NCI-H510A treated with DMSO at 0.1 percent for 48 hours (cell line): Measurements from ENCODE around the gene CA11.
"Not testable (repeated sequence)": the region's sequence is repeated elsewhere in the genome, so short reads cannot be mapped to it uniquely, and the experiment has no call there.

ENCODE experiments used
- DNase-seq: peaks from one replicate; lab custom pipeline; 2025; lab: John Stamatoyannopoulos, UW

The CA11 gene

GRCh38 chr19:48669903-48670668, 24.1 kb upstream of the CA11 start:
- no peak for DNase-seq

DNA sequence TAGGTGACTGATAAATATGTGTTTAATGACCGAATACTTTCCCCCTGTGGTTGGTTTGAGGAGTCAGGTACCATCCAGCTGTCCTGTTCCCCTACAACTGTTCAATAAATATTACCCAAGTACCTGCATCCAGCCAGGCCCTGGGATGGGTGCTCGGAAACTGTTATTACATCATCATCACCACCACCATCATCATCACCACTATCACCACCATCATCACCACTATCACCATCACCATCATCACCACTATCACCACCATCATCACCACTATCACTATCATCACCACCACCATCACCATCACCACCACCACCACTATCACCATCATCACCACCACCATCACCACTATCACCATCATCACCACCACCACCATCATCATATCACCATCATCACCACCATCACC, 22.8 kb upstream of the CA11 start:
- DNase-seq, result no peak

- no peak for DNase-seq
Observed at GRCh38 chr19:48668332-48668731, 22.3 kb upstream of the CA11 start.

GRCh38 chr19:48665786-48666185, 19.8 kb upstream of the CA11 start:
- no peak for DNase-seq

- no peak for DNase-seq
Observed at GRCh38 chr19:48664476-48664875, 18.5 kb upstream of the CA11 start.

GRCh38 chr19:48663667-48664066, 17.7 kb upstream of the CA11 start:
- DNase-seq, result no peak

- DNase-seq, result no peak
Observed at GRCh38 chr19:48661711-48662090, 15.7 kb upstream of the CA11 start.

DNA sequence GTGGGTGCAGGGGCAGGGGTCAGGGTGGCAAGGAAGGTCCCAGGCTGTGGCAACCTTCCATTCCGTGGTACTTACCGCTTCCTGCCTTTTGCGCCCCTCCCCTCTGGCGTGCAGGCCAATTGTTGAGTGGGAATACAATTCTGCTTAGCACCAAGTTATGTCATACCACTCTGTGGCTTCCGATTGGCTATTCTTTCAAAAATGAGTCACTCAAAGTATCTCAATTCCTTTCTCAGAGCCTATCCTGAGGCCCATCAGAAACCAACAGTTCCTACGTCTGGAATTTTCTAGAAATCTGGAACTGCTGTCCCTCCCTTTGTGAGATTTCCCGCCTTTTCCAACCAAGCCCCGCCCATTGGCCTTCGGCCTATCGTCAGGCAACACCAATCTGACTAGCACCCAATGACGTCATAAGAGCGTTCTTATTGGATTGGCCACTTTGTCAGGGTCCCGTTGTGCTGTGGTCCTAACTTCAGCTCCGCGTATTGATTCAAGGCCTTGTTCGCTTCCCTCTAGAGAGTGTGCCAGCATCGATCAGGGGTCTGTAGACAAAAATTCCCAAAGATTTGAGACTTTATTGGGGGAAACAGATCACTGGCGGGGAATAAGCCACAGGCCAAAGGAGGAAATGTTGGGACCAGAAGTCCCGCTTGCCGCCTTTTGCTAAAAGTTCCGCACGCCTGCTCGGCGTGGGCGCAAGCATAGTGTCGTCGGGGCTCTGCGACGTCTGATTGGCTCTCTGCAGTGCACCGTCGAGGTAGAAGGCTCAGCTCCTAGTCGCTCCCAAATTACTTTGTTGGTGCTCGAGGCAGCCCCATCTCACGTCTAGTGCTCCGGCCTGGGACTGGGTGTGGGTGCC, 15.1 kb upstream of the CA11 start:
- DNase-seq, result peak; percentile 54

GRCh38 chr19:48659768-48660167, 13.8 kb upstream of the CA11 start:
- DNase-seq, result no peak

DNA sequence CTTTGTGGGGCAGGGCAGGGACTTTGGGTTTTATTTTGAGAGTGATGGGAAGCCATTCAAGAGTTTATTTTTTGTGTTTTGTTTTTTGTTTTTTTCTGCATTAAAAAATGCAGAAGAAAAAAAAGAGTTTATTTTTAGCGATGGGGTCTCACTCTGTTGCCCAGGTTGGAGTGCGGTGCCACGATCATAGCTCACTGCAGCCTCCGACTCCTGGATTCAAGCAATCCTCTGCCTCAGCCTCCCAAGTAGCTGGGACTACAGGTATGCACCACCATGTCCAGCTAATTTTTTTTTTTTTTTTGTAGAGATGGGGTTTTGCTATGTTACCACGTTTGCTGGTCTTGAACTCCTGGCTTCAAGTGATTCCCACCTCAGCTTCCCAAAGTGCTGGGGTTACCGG, 12.5 kb upstream of the CA11 start:
- no peak for DNase-seq

GRCh38 chr19:48657828-48658227, 11.8 kb upstream of the CA11 start:
- DNase-seq, result not testable (repeated sequence)

DNA sequence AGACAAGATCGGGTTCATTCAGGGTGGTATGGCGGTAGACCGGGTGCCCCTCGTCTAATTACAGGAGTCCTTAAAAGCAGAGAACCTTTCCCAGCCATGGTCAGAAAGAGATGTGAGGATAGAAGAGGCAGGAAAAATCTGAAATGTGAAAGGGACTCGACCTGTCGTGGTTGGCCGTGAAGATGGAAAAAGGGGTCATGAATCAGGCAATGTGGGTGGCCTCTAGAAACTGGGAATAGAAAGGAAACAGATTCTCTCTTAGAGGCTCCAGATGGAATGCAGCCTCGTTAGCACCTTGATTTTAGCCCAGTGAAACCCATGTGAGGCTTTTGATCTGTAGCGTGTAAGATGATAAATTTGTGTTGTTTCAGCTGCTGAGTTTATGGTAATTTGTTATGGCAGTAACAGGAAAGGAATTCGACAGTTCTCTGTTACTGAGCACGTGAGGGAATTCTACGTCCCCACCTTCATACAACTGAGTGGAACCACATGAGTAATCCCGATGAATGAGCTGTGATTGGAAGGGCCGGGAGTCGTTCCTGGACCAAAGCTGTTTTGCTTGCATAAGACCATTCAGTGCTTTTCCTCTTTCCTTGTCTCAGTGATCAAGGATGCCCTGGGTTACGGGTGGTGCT, 11.0 kb upstream of the CA11 start:
- no peak for DNase-seq

DNA sequence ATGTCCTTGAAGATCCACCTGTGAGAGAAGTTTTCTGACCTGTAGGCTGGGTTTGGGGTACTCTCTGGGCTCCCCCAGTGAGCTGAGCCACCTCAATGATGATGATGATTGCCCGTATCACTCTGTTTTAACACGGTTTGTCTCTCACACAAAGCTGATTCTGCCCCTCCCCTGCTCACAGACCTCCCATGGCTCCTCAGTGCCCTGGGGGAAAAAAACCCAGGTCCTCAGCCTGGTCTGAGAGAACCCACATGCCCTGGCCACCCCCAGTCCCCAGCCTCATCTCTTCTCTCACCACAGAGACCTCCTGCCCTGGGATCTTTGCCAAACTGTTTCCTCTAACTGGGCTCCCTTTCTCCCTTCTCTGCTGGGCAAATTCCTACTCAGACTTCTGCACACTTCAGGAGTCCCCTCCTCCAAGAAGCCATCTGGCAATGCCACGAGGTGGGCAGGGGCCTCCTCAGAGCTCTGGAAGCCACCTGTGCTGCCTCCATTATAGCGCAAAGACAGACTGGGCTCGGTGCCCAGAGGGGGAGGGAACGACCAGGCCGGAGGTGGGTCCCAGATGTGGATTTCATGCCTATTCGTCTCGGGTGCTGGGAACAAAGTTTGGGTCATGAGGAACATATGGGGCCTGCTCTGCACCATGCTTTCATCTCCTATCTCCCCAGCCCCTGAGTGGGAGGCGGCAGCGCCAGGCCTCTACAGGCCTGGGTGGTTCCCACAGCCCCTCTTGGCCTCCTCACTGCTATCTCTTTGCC, 8.5 kb upstream of the CA11 start:
- DNase-seq, result no peak

- DNase-seq, result no peak
Observed at GRCh38 chr19:48651683-48652048, 5.7 kb upstream of the CA11 start.

GRCh38 chr19:48650974-48651682, 5.1 kb upstream of the CA11 start:
- DNase-seq, result no peak

- no peak for DNase-seq
Observed at GRCh38 chr19:48648134-48648533, 2.1 kb upstream of the CA11 start.

DNA sequence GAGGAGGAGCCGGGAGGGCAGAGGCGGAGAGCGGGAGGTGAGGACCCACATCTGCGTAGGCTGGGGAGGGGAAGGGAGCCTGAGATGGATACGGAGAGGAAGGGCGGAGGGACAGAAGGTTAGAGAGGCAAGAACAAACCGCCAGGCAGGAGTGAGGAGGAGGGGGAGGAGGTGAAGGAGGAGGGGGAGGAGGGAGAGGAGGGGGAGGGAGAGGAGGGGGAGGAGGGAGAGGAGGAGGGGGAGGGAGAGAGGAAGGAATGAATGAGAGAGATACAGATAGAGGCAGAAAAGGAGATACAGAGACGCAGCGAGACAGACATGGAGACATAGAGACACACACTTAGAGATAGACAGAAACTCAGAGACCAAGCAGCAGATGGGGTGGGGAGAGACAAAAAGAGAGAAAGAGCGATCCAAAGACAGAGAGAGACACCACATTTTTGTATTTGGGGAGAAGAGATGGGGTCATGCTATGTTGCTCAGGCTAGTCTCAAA, 782 bp upstream of the CA11 start:
- no peak for DNase-seq

GRCh38 chr19:48645620-48646000, 377 bp downstream of the CA11 start:
- DNase-seq, result no peak

DNA sequence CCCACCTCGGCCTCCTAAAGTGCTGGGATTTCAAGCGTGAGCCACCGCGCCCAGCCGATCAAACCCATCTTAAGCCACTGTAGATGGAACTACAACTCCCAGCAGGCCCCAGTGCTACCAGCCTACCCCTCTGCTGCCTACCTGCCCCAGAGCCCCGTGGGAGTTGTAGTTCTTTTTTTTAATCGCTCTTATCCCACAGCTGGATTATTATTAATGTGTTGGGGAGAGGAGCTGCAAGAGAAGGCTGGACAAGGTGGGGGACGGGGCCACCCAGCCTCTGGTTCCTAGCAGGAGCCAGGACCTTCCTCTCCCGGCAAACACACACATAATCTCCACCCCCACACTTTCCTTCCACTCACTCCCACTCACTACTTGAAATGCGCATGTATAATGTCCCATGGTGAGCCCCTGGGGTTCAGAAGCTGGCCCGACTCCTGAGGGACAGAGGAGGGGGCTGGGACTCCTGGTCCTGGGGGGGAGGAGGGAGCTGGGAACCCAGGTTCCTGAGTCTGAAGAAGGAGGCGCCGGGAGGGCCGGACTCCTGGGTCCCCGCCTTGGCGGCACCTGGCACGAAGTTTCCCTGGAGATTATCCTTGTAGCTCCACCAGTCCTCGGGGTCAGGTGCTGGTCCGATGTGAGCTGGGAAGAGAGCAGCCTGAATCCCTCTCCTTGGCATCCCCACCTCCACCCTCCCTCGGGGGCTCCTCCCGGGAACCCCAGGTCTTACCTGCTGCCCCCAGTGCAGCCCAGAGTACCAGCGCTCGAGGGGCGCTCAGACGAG, 958 bp downstream of the CA11 start:
- peak; percentile 73 for DNase-seq

DNA sequence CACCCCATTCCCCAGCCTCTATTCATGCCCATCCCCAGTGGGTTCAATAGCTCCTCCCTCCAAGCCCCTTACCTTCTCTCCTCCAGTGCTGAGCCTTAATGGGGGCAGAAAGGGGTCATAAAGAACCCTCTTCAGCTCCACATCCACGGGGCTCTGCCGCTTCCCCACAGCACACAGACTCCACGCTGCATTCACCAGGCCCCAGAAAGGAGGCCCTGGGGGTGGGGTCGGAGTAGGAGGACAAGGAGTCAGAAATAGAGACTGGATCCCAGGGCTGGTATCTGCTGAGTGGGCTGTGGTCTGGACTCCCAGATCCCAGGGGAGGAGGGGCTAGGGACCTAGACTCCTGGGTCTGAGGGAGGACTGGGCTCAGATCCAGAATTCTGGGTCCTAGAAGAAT, 1.6 kb downstream of the CA11 start:
- DNase-seq, result no peak

DNA sequence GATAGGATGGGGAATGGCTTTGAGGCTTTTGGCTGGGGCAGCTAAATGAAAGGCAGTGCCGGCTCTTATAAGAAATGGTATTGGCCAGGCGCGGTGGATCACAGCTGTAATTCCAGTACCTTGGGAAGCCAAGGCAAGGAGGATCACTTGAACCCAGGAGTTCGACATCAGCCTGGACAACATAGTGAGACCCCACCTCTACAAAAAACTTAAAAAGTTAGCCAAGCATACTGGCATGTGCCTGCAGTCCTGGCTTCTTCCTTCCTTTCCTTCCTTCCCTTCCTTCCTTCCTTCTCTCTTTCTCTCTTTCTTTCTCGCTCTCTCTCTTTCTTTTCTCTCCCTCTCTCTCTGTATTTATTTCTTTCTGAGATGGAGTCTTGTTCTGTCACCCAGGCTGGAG, 3.1 kb downstream of the CA11 start:
- DNase-seq, result no peak
